DND-41 (cell line): ENCODE results near the gene TMEM94.

Source experiments
- ATAC-seq: fragments of 200-7000 bp; cut with Tn5 transposase; 3 replicates; pipeline ENCODE4 v1.9.1; 2021; ENCODE audit warnings: low read depth; ENCODE audit not compliant: insufficient read depth
- DNase-seq: peaks from one replicate; pipeline ENCODE4 v3.0.0-alpha.2; 2020
- H2AFZ ChIP-seq: 2 replicates; pipeline ENCODE4 v1.6.0; 2012; ENCODE audit warnings: low read depth, low read length
- H3K27ac ChIP-seq: 2 replicates; pipeline ENCODE4 v1.5.1; 2012; ENCODE audit warnings: low read length, inconsistent platforms
- H3K27me3 ChIP-seq: fragments of 200-600 bp; sonication (generic); 2 replicates; pipeline ENCODE4 v1.6.0; 2012; ENCODE audit warnings: low read length, mild to moderate bottlenecking, inconsistent platforms; ENCODE audit not compliant: insufficient read depth, poor library complexity
- H3K36me3 ChIP-seq: 2 replicates; pipeline ENCODE4 v1.5.1; 2012; ENCODE audit warnings: low read length, inconsistent platforms; ENCODE audit not compliant: insufficient read depth
- H3K4me1 ChIP-seq: 2 replicates; pipeline ENCODE4 v1.5.1; 2012; ENCODE audit warnings: mild to moderate bottlenecking, low read length; ENCODE audit not compliant: insufficient read depth
- H3K4me2 ChIP-seq: 2 replicates; pipeline ENCODE4 v1.6.0; 2012; ENCODE audit warnings: mild to moderate bottlenecking, moderate library complexity, low read length, inconsistent platforms; ENCODE audit not compliant: insufficient read depth
- H3K4me3 ChIP-seq, 2 experiments: fragments of 200-600 bp in 1 of 2; shearing (Covaris generic) in 1 of 2; 2 replicates each; pipeline ENCODE4 v1.5.1; 2012 to 2016; ENCODE audit warnings: inconsistent platforms in 2 of 2, low read length in 2 of 2, mild to moderate bottlenecking in 2 of 2, low read depth in 1 of 2, moderate library complexity in 1 of 2
- H3K79me2 ChIP-seq: 2 replicates; pipeline ENCODE4 v1.6.0; 2012; ENCODE audit warnings: low read length, inconsistent platforms; ENCODE audit not compliant: insufficient read depth
- H3K9ac ChIP-seq: 2 replicates; pipeline ENCODE4 v1.6.0; 2012; ENCODE audit warnings: low read depth, mild to moderate bottlenecking, inconsistent platforms, low read length, moderate library complexity
- H3K9me3 ChIP-seq: 2 replicates; pipeline ENCODE4 v1.5.1; 2012; ENCODE audit warnings: low read length, moderate library complexity, mild to moderate bottlenecking, inconsistent platforms; ENCODE audit not compliant: insufficient read depth, severe bottlenecking
- H4K20me1 ChIP-seq: 2 replicates; pipeline ENCODE4 v1.6.0; 2012; ENCODE audit warnings: low read length; ENCODE audit not compliant: insufficient read depth
- CTCF ChIP-seq: IDR thresholded peaks from 2 replicates; pipeline ENCODE4 v1.5.1; 2012; ENCODE audit warnings: borderline replicate concordance, low read length, moderate library complexity, mild to moderate bottlenecking; ENCODE audit not compliant: poor library complexity, severe bottlenecking; ENCODE audit errors: extremely low read depth
- EZH2 ChIP-seq: IDR thresholded peaks from 3 replicates; pipeline ENCODE4 v1.6.1; 2012; ENCODE audit warnings: borderline replicate concordance, low read depth, mild to moderate bottlenecking, moderate library complexity, low read length, inconsistent platforms; ENCODE audit not compliant: severe bottlenecking

Gene TMEM94

GRCh38 chr17:75506888-75507287 is 50.5 kb downstream of the TMEM94 start:
- Histone ChIP-seq H3K9ac (no peak overlapping the region), H3K9me3 (no peaks in the 10 kb centered on the region), H3K79me2 (0 out of 2 replicates have a peak, but pooled peaks cover 3% of the 10 kb centered on the region), H3K4me2 (no peak overlapping the region), H3K4me3 (no peak overlapping the region), H2AFZ (no peak overlapping the region), H3K4me1 (peaks cover 7% of the 10 kb centered on the region), H3K27ac (no peak overlapping the region), H3K36me3 (peaks cover 63% of the 10 kb centered on the region), H4K20me1 (peaks cover 31% of the 10 kb centered on the region), H3K27me3 (no peaks in the 10 kb centered on the region)
- no peak for ATAC-seq
- TF ChIP-seq CTCF (no peak), EZH2 (no peak)
- DNase-seq: no peak

- peaks cover 65% of the 10 kb centered on the region for H3K36me3 ChIP-seq
- peaks cover 14% of the 10 kb centered on the region for H3K4me1 ChIP-seq
- peaks cover 32% of the 10 kb centered on the region for H4K20me1 ChIP-seq
Observed at GRCh38 chr17:75507733-75508719, 51.6 kb downstream of the TMEM94 start.

GRCh38 chr17:75508931-75509361 is 52.5 kb downstream of the TMEM94 start:
- no peak overlapping the region for H3K4me2 ChIP-seq
- H3K4me1 ChIP-seq: peaks cover 23% of the 10 kb centered on the region
- no peaks in the 10 kb centered on the region for H3K9me3 ChIP-seq
- peaks cover 34% of the 10 kb centered on the region for H4K20me1 ChIP-seq
- H3K36me3 ChIP-seq: peaks cover 65% of the 10 kb centered on the region
- no peak overlapping the region for H2AFZ ChIP-seq
- no peak overlapping the region for H3K4me3 ChIP-seq
- no peak for DNase-seq
- no peak for TF ChIP-seq EZH2
- no peak for TF ChIP-seq CTCF
- no peaks in the 10 kb centered on the region for H3K27me3 ChIP-seq
- no peak overlapping the region for H3K27ac ChIP-seq
- no peak overlapping the region for H3K9ac ChIP-seq
- ATAC-seq: no peak
- peaks cover 15% of the 10 kb centered on the region for H3K79me2 ChIP-seq

More at GRCh38 chr17:75507733-75508719, 51.6 kb downstream of the TMEM94 start:
- Histone ChIP-seq H3K27me3 (no peaks in the 10 kb centered on the region), H3K9ac (no peak overlapping the region), H3K79me2 (0 out of 2 replicates have a peak, but pooled peaks cover 7% of the 10 kb centered on the region), H3K27ac (no peak overlapping the region), H2AFZ (no peak overlapping the region), H3K4me2 (no peak overlapping the region), H3K4me3 (no peak overlapping the region), H3K9me3 (no peaks in the 10 kb centered on the region)
- no peak for DNase-seq
- TF ChIP-seq EZH2 (no peak), CTCF (no peak)
- ATAC-seq: no peak
